Ovary (tissue), 3 donors: ENCODE measurements around the gene RPL5.

Source experiments
- EP300 ChIP-seq: sonication (generic); formaldehyde crosslinking; IDR thresholded peaks from one replicate; pipeline ENCODE4 v1.6.1; 2017; ENCODE audit warnings: antibody characterized with exemption
- POLR2A ChIP-seq: fragments of 450-650 bp; IDR thresholded peaks from one replicate; pipeline ENCODE4 v1.6.1; 2017; ENCODE audit warnings: antibody characterized with exemption, mild to moderate bottlenecking, moderate library complexity
- TF ChIP-seq, protein P1 (sequence below), 3 donors: fragments of 450-650 bp in 2 of 3; fragments of 200-600 bp in 1 of 3; IDR thresholded peaks; one replicate each; pipeline versions ENCODE4 v1.5.1 to v1.8.0; 2016 to 2022; ENCODE audit warnings: antibody characterized with exemption in 3 of 3, mild to moderate bottlenecking in 1 of 3
- donor health status: DM: no; HTN: no; CAD: no.

DNA sequence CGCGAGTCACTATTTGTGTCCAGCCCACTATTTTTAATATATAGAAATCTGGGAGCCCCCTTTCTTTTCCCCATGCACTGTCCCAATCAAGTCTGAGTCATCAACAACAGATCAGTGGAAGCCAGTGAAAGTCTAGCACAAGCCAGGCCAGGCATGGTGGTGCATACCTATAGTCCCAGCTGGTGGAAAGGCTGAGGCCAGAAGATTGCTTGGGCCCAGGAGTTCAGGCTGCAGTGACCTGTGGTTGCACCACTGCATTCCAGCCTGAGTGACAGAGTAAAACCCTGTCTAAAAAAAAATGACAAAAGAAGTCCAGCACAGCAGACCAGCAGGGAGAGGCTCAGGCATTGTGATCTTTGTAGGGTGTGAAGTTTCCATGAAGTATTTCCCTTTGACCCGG lies 9.0 kb upstream of the RPL5 start:
- TF ChIP-seq, protein P1, sequence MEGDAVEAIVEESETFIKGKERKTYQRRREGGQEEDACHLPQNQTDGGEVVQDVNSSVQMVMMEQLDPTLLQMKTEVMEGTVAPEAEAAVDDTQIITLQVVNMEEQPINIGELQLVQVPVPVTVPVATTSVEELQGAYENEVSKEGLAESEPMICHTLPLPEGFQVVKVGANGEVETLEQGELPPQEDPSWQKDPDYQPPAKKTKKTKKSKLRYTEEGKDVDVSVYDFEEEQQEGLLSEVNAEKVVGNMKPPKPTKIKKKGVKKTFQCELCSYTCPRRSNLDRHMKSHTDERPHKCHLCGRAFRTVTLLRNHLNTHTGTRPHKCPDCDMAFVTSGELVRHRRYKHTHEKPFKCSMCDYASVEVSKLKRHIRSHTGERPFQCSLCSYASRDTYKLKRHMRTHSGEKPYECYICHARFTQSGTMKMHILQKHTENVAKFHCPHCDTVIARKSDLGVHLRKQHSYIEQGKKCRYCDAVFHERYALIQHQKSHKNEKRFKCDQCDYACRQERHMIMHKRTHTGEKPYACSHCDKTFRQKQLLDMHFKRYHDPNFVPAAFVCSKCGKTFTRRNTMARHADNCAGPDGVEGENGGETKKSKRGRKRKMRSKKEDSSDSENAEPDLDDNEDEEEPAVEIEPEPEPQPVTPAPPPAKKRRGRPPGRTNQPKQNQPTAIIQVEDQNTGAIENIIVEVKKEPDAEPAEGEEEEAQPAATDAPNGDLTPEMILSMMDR (IDR thresholded peaks at IDR 0.05), result no peak
- TF ChIP-seq POLR2A, result no peak
- no peak for TF ChIP-seq EP300
